ENCODE results near the gene RTKN. TPM values are rescaled to one million over a fixed set of nuclear protein-coding genes. Genes with fewer than 3 reads are reported as not detected.

Gene RTKN
- total RNA-seq, 4 donors from 2014 or later: 2.2 to 17.6 (median 5.9) TPM

GRCh38 chr2:74399785-74400184 lies 42.0 kb downstream of the RTKN start:
- peak in 3 of 5 experiments; percentile 10 to 37 (median 20) for TF ChIP-seq CTCF (IDR thresholded peaks at IDR 0.05 in 4 of 5, conservative IDR thresholded peaks at IDR 0.05 in 1 of 5)
- TF ChIP-seq POLR2A (IDR thresholded peaks at IDR 0.05): no peak
- intact Hi-C loops (cut with DNase I; ENCODE audit: low total_unique reads): loop anchor here (10.0 kb wide), 1 partner anchor 575 kb away; the partner anchor contains the start of gene STAMBP
- no peak for ATAC-seq

GRCh38 chr2:74396149-74396548 lies 45.6 kb downstream of the RTKN start:
- in situ Hi-C loops (cut with MboI; ENCODE audit: low sequenced_read_pairs in 4 of 4) (no loop called here), intact Hi-C loops (cut with DNase I; ENCODE audit: low total_unique reads) (loop anchor here (10.0 kb wide), 1 partner anchor 571 kb away; the partner anchor contains the start of gene STAMBP)
- H3K9me3 ChIP-seq: no peaks in the 10 kb centered on the region
- DNase-seq (no peak), ATAC-seq (no peak)
- H3K27me3 ChIP-seq: no peaks in the 10 kb centered on the region
- peaks cover 0 to 5% of the 10 kb centered on the region in 2 donors for H3K4me1 ChIP-seq
- TF ChIP-seq CTCF (IDR thresholded peaks at IDR 0.05 in 4 of 5, conservative IDR thresholded peaks at IDR 0.05 in 1 of 5): no peak
- TF ChIP-seq POLR2A (IDR thresholded peaks at IDR 0.05): no peak
- no peak overlapping the region for H3K27ac ChIP-seq
- no peaks in the 10 kb centered on the region for H3K36me3 ChIP-seq
- no peak overlapping the region for H3K4me3 ChIP-seq

More at GRCh38 chr2:74399785-74400184, 42.0 kb downstream of the RTKN start:
- H3K36me3 ChIP-seq: no peaks in the 10 kb centered on the region
- H3K27ac ChIP-seq: no peak overlapping the region
- in situ Hi-C loops (cut with MboI; ENCODE audit: low sequenced_read_pairs in 4 of 4): no loop called here
- H3K4me1 ChIP-seq: no peaks in the 10 kb centered on the region
- H3K4me3 ChIP-seq: no peak overlapping the region
- no peak for DNase-seq
- no peaks in the 10 kb centered on the region for H3K27me3 ChIP-seq
- H3K9me3 ChIP-seq: no peaks in the 10 kb centered on the region

GRCh38 chr2:74393525-74393924 lies 48.2 kb downstream of the RTKN start:
- intact Hi-C loops (cut with DNase I; ENCODE audit: low total_unique reads): loop anchor here (10.0 kb wide), 1 partner anchor 569 kb away; the partner anchor contains the start of gene STAMBP
- peaks cover 25 to 32% of the 10 kb centered on the region in 2 donors for H3K4me1 ChIP-seq

GRCh38 chr2:74392449-74392743 lies 49.3 kb downstream of the RTKN start:
- no peak for DNase-seq
- H3K4me1 ChIP-seq: peaks cover 35 to 40% of the 10 kb centered on the region in 2 donors
- no peak for TF ChIP-seq POLR2A (IDR thresholded peaks at IDR 0.05)
- H3K27me3 ChIP-seq: no peaks in the 10 kb centered on the region
- peak overlapping the region in 2 of 4 donors; percentile 84 to 91 for H3K27ac ChIP-seq
- H3K9me3 ChIP-seq: no peaks in the 10 kb centered on the region
- intact Hi-C loops (cut with DNase I; ENCODE audit: low total_unique reads): loop anchor here (10.0 kb wide), 1 partner anchor 568 kb away; the partner anchor contains the start of gene STAMBP
- in situ Hi-C loops (cut with MboI; ENCODE audit: low sequenced_read_pairs in 4 of 4): no loop called here
- H3K4me3 ChIP-seq: peak overlapping the region; percentile 79 to 83 (median 82)
- ATAC-seq: no peak
- H3K36me3 ChIP-seq: no peaks in the 10 kb centered on the region

More at GRCh38 chr2:74393525-74393924, 48.2 kb downstream of the RTKN start:
- no peak for TF ChIP-seq CTCF (IDR thresholded peaks at IDR 0.05 in 4 of 5, conservative IDR thresholded peaks at IDR 0.05 in 1 of 5)
- no peak for TF ChIP-seq POLR2A (IDR thresholded peaks at IDR 0.05)
- H3K36me3 ChIP-seq: no peaks in the 10 kb centered on the region
- no peaks in the 10 kb centered on the region for H3K27me3 ChIP-seq
- no peak for DNase-seq
- ATAC-seq: no peak
- H3K4me3 ChIP-seq: no peak overlapping the region
- H3K27ac ChIP-seq: no peak overlapping the region
- in situ Hi-C loops (cut with MboI; ENCODE audit: low sequenced_read_pairs in 4 of 4): no loop called here
- no peaks in the 10 kb centered on the region for H3K9me3 ChIP-seq

- Histone ChIP-seq H3K27ac (peak overlapping the region; percentile 84 to 94 (median 89)), H3K4me3 (peak overlapping the region; percentile 79 to 83 (median 82)), H3K4me1 (peaks cover 40 to 41% of the 10 kb centered on the region in 2 donors), H3K27me3 (no peaks in the 10 kb centered on the region), H3K9me3 (no peaks in the 10 kb centered on the region), H3K36me3 (no peaks in the 10 kb centered on the region)
- TF ChIP-seq CTCF (IDR thresholded peaks at IDR 0.05 in 4 of 5, conservative IDR thresholded peaks at IDR 0.05 in 1 of 5) (peak; percentile 83 to 98 (median 93)), POLR2A (IDR thresholded peaks at IDR 0.05) (peak in 1 of 2 donors; percentile 23)
- peak; percentile 95 to 96 for ATAC-seq
- intact Hi-C loops (cut with DNase I; ENCODE audit: low total_unique reads) (loop anchor here (1.0 to 10.0 kb wide), 2 partner anchors 63 to 567 kb away; partner anchors contain the start of genes INO80B and STAMBP), in situ Hi-C loops (cut with MboI; ENCODE audit: low sequenced_read_pairs in 4 of 4) (no loop called here)
- peak; percentile 85 to 86 for DNase-seq
Measured at GRCh38 chr2:74391580-74392448, 49.9 kb downstream of the RTKN start.
